NB4 (cell line): ENCODE data around the gene RELCH.

ENCODE experiments used
- POLR2A ChIP-seq: IDR thresholded peaks from 2 replicates; pipeline ENCODE4 v1.6.1; 2011; ENCODE audit warnings: mild to moderate bottlenecking; ENCODE audit not compliant: insufficient read length; ENCODE audit errors: extremely low read depth
- TF ChIP-seq, protein P1 (sequence below): IDR thresholded peaks from one replicate; pipeline ENCODE4 v1.5.1; 2012; ENCODE audit warnings: low read depth, low read length

DNA sequence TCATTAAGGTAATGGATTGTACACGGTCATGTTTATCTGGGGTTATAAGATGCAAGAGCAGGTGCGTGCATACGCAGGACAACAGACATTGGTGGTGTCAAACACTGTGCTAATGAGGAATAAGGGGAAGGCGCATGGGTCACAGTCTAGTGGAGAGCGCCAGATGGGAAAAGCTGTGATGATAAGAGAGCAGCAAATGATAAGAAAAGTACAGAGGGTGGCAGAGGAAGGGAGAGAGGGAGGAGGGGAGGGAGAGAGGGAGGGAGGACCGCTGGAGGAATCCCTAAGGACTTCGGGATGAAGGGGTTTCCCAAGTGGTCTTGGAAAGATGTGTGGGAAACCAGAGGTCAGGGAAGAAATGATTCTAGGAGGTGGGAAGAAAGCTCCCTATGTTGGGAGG, 140.9 kb downstream of the RELCH start:
- TF ChIP-seq POLR2A, result no peak
- TF ChIP-seq, protein P1, sequence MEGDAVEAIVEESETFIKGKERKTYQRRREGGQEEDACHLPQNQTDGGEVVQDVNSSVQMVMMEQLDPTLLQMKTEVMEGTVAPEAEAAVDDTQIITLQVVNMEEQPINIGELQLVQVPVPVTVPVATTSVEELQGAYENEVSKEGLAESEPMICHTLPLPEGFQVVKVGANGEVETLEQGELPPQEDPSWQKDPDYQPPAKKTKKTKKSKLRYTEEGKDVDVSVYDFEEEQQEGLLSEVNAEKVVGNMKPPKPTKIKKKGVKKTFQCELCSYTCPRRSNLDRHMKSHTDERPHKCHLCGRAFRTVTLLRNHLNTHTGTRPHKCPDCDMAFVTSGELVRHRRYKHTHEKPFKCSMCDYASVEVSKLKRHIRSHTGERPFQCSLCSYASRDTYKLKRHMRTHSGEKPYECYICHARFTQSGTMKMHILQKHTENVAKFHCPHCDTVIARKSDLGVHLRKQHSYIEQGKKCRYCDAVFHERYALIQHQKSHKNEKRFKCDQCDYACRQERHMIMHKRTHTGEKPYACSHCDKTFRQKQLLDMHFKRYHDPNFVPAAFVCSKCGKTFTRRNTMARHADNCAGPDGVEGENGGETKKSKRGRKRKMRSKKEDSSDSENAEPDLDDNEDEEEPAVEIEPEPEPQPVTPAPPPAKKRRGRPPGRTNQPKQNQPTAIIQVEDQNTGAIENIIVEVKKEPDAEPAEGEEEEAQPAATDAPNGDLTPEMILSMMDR, result no peak
